Lower leg skin (tissue), 4 donors: Measurements from ENCODE around the gene ERI3. TPM values are rescaled to one million over a fixed set of nuclear protein-coding genes. Genes with fewer than 3 reads are reported as not detected.
A peak's percentile ranks its signal among the peaks of the same experiment; 100 is the strongest.

Experiments
- DNase-seq, 2 donors: peaks; one replicate each; pipeline ENCODE4 v3.0.0-alpha.2; 2019; ENCODE audit warnings: low spot score in 2 of 2
- H3K4me3 ChIP-seq: fragments of 200-600 bp; sonication (generic); 2 replicates; pipeline ENCODE4 v1.5.1; 2017; ENCODE audit warnings: mild to moderate bottlenecking, low read depth; ENCODE audit not compliant: poor library complexity, severe bottlenecking
- CTCF ChIP-seq, 3 donors: fragments of 450-650 bp; IDR thresholded peaks; one replicate each; pipeline ENCODE4 v1.5.1; 2016; ENCODE audit warnings: antibody characterized with exemption in 3 of 3, mild to moderate bottlenecking in 3 of 3, moderate library complexity in 2 of 3
- POLR2A ChIP-seq, 2 donors: fragments of 450-650 bp; IDR thresholded peaks; one replicate each; pipeline ENCODE4 v1.6.1; 2016 to 2017; ENCODE audit warnings: antibody characterized with exemption in 2 of 2, mild to moderate bottlenecking in 1 of 2, moderate library complexity in 1 of 2
- WGBS, 2 donors: methylation state at CpG; one replicate each; pipeline ENCODE4 v1.1.5; 2018; 5-methylcytosine and 5-hydroxymethylcytosine counted together
- intact Hi-C: fragments of 100-400 bp; cut with DNase I; formaldehyde crosslinking; loops from one replicate; pipeline ENCODE4 v1.15.0; 2023; ENCODE audit warnings: low total_unique reads
- total RNA-seq, 4 donors: library from RNA; depleted of rRNA; stranded (reverse); fragments of >200 nt; gene quantifications; one replicate each; pipeline ENCODE4 v1.1.0, GENCODE V29; 2016

ERI3 gene
- total RNA-seq, 4 donors from 2014 or later: 28.3 to 43.3 (median 40.4) TPM

GRCh38 chr1:44318097-44319088, 36.7 kb downstream of the ERI3 start:
- peak in 1 of 2 donors; percentile 19 for DNase-seq
- no peak for TF ChIP-seq POLR2A (IDR thresholded peaks at IDR 0.05)
- no peak for TF ChIP-seq CTCF (IDR thresholded peaks at IDR 0.05)
- intact Hi-C loops: loop anchor here (10.0 kb wide), 1 partner anchor 94 kb away; no protein-coding TSS in a partner anchor
- 46 to 50% methylated on average over 9 of the region's 9 CpGs for WGBS, 2 donors
- H3K4me3 ChIP-seq: no peak overlapping the region

- DNase-seq: no peak
- intact Hi-C loops: loop anchor here (10.0 kb wide), 1 partner anchor 91 kb away; no protein-coding TSS in a partner anchor
- no peak overlapping the region for H3K4me3 ChIP-seq
- 50 to 76% methylated on average over 1 of the region's 1 CpG for WGBS, 2 donors
- TF ChIP-seq POLR2A (IDR thresholded peaks at IDR 0.05) (no peak), CTCF (IDR thresholded peaks at IDR 0.05) (no peak)
These were observed 38.8 kb downstream of the ERI3 start for GRCh38 chr1:44316231-44316759.

DNA sequence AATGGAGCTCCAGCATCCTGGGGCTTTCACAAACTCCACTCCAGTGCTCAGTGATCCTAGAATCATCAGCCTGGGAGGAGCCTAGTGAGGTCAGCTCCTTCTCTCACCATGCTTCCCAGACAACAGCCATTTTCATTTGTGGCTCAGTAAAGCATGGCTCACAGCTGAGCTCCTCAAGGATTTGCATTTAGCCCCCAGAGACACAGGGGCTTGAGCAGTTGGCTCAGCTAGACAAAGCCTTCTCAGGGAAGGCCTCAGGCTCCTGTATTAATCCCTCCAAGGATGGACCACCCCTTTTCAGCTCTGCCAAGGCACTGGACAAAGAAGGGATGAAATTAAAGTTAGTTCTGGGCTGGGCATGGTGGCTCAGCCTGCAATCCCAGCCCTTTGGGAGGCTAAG, 39.5 kb downstream of the ERI3 start:
- no peak for DNase-seq
- TF ChIP-seq POLR2A (IDR thresholded peaks at IDR 0.05) (no peak), CTCF (IDR thresholded peaks at IDR 0.05) (no peak)
- H3K4me3 ChIP-seq: no peak overlapping the region
- intact Hi-C loops: loop anchor here (10.0 kb wide), 1 partner anchor 91 kb away; no protein-coding TSS in a partner anchor

DNA sequence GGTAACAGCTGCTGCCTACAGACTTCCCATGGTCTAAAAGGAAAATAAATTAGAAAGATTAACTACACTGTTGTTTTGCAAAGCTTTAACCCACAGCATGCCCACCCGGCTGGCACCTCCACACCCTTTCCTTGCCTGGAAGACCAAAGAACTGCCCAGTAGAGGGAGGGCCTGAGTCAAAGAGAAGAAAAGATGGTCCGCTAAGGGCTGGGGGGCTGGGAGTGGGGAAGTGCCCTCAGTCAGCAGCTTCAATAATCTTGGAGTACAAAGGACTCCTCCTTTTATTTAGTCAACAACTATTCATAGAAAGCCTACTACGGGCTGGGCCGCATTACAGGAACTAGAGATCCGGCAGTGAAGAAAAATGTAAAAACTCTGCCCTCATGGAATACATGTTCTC, 40.6 kb downstream of the ERI3 start:
- 73 to 74% methylated on average over 5 of the region's 5 CpGs for WGBS, 2 donors
- no peak for DNase-seq
- no peak for TF ChIP-seq CTCF (IDR thresholded peaks at IDR 0.05)
- intact Hi-C loops: loop anchor here (10.0 kb wide), 1 partner anchor 90 kb away; no protein-coding TSS in a partner anchor
- H3K4me3 ChIP-seq: no peak overlapping the region

DNA sequence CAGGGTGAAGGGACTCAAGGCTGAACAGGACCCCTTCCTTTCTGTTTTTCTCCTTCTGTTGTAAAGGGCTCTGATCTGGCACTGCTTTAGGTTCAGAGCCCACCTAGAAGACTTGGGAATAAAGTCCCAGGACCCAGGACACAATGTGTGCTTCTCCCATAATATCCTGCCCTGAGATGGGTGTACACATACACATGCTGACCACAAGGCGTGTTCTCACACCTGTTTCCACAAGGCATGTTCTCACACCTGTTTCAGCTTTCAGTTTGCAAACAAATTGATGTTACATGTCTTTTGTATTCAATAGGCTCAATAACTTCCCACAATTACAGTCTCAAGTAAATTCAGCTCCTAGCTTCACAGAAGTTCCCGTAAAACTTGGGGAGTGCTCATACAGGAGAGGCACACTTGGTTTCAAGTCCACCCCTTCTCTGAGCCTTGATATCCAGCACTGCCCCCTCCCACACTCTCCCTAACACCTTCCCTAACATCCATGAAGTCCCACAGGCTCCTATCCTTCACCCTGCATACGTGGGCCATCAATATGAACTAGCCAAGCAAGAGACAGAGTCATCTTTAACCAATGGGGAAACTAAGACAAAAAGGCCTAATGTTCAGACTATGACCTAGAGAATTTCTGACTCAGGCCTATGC, 41.7 kb downstream of the ERI3 start:
- 86 to 91% methylated on average over 3 of the region's 3 CpGs for WGBS, 2 donors
- no peak for TF ChIP-seq CTCF (IDR thresholded peaks at IDR 0.05)

More for the DNA sequence above, 41.7 kb downstream of the ERI3 start:
- DNase-seq: no peak
- intact Hi-C loops: loop anchor here (10.0 kb wide), 1 partner anchor 89 kb away; no protein-coding TSS in a partner anchor
- no peak overlapping the region for H3K4me3 ChIP-seq
